ENCODE measurements around the gene AFF1. TPM values are rescaled to one million over a fixed set of nuclear protein-coding genes. Genes with fewer than 3 reads are reported as not detected.

The AFF1 gene
- total and polyA plus RNA-seq, 4 donors: 7.2 to 42.8 (median 21.5) TPM

DNA sequence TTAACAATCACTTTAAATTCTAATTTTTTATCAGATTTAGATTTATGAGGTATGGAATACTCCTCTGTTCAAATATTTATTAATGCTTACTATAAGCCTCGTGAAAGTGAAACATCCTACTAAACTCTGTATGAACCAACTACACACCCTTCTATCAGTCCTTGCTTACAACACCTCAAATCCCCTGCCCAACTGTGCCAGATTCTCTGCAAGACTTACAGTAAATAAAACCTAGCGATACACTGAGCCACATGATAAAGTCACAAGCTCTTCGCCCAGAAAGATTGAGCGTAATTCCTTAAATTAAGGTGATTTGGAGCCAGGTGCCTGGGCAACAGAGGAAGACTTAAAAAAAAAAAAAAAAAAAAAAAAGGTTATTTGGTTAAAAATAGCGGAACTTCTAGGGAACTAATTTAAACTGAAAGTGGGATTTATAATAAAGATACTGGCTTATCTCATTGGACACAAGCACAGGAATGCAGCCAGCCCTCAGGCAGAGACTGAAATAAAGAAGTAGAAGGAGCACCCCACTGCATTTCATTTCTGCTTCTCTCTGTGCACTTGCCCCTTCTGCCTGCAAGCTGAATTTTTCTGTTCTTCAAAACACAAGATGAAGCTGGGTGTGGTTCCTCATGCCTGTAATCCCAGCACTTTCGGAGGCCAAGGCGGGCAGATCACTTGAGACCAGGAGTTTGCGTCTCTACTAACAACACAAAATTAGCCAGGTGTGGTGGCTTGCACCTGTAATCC is 25.1 kb upstream of the AFF1 start:
- Histone ChIP-seq H3K4me3 (ENCODE audit: low read depth in 1 of 3, low read length in 3 of 3) (no peak overlapping the region), H3K27ac (ENCODE audit: low read depth in 1 of 2, low read length in 2 of 2) (no peak overlapping the region), H3K27me3 (ENCODE audit: control insufficient read depth in 4 of 4, insufficient read depth in 4 of 4, low read length in 3 of 4) (no peaks in the 10 kb centered on the region), H3K9me3 (ENCODE audit: control insufficient read depth in 4 of 4, low read length in 3 of 4) (no peaks in the 10 kb centered on the region), H3K36me3 (ENCODE audit: control insufficient read depth in 4 of 4, insufficient read depth in 3 of 4, low read depth in 1 of 4, low read length in 3 of 4) (no peaks in the 10 kb centered on the region), H3K9ac (ENCODE audit: low read depth in 1 of 2, low read length in 2 of 2) (no peak overlapping the region), H3K4me1 (ENCODE audit: control insufficient read depth in 4 of 4, insufficient read depth in 4 of 4, low read length in 3 of 4) (peaks cover 0 to under 1% (median 0%) of the 10 kb centered on the region in 4 donors)
- TF ChIP-seq, protein P1, sequence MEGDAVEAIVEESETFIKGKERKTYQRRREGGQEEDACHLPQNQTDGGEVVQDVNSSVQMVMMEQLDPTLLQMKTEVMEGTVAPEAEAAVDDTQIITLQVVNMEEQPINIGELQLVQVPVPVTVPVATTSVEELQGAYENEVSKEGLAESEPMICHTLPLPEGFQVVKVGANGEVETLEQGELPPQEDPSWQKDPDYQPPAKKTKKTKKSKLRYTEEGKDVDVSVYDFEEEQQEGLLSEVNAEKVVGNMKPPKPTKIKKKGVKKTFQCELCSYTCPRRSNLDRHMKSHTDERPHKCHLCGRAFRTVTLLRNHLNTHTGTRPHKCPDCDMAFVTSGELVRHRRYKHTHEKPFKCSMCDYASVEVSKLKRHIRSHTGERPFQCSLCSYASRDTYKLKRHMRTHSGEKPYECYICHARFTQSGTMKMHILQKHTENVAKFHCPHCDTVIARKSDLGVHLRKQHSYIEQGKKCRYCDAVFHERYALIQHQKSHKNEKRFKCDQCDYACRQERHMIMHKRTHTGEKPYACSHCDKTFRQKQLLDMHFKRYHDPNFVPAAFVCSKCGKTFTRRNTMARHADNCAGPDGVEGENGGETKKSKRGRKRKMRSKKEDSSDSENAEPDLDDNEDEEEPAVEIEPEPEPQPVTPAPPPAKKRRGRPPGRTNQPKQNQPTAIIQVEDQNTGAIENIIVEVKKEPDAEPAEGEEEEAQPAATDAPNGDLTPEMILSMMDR (IDR thresholded peaks at IDR 0.05; ENCODE audit: low read depth, low read length, missing input control): no peak
- TF ChIP-seq, protein P2, sequence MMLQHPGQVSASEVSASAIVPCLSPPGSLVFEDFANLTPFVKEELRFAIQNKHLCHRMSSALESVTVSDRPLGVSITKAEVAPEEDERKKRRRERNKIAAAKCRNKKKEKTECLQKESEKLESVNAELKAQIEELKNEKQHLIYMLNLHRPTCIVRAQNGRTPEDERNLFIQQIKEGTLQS (IDR thresholded peaks at IDR 0.05): no peak
- no peak for DNase-seq (ENCODE audit: low spot score)
- 87% methylated on average over 8 of the region's 8 CpGs for WGBS

DNA sequence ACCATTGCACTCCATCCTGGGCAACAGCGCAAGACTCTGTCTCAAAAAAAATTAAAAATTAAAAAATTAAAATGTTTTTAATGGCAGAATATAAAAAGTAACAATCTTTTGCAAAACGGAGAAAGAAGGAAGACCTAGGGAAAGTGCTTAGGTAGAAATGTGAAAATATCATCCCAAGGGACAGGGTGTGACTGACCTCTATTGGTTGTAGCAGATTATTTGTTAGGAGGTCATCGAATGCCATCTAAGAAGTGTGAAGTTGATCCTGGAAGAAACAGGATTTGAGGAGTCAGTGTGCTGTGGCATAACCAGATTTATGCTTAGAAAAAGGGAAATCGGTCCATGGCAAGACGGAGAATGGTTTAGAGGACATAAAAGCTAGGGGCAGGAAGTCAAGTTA is 24.4 kb upstream of the AFF1 start:
- Histone ChIP-seq H3K9ac (ENCODE audit: low read depth in 1 of 2, low read length in 2 of 2) (no peak overlapping the region), H3K27ac (ENCODE audit: low read depth in 1 of 2, low read length in 2 of 2) (no peak overlapping the region), H3K36me3 (ENCODE audit: control insufficient read depth in 4 of 4, insufficient read depth in 3 of 4, low read depth in 1 of 4, low read length in 3 of 4) (no peaks in the 10 kb centered on the region), H3K4me3 (ENCODE audit: low read depth in 1 of 3, low read length in 3 of 3) (no peak overlapping the region), H3K9me3 (ENCODE audit: control insufficient read depth in 4 of 4, low read length in 3 of 4) (no peaks in the 10 kb centered on the region), H3K27me3 (ENCODE audit: control insufficient read depth in 4 of 4, insufficient read depth in 4 of 4, low read length in 3 of 4) (no peaks in the 10 kb centered on the region), H3K4me1 (ENCODE audit: control insufficient read depth in 4 of 4, insufficient read depth in 4 of 4, low read length in 3 of 4) (no peaks in the 10 kb centered on the region)
- 87% methylated on average over 5 of the region's 5 CpGs for WGBS
- DNase-seq (ENCODE audit: low spot score): no peak
- TF ChIP-seq JUND (IDR thresholded peaks at IDR 0.05): no peak
- TF ChIP-seq SP1 (IDR thresholded peaks at IDR 0.05): no peak
- no peak for TF ChIP-seq HNF4A (conservative IDR thresholded peaks at IDR 0.05)
- TF ChIP-seq YY1 (IDR thresholded peaks at IDR 0.05): no peak
- TF ChIP-seq HNF4G (IDR thresholded peaks at IDR 0.05): no peak
- TF ChIP-seq GABPA (IDR thresholded peaks at IDR 0.05 in 1 of 2, conservative IDR thresholded peaks at IDR 0.05 in 1 of 2): no peak

DNA sequence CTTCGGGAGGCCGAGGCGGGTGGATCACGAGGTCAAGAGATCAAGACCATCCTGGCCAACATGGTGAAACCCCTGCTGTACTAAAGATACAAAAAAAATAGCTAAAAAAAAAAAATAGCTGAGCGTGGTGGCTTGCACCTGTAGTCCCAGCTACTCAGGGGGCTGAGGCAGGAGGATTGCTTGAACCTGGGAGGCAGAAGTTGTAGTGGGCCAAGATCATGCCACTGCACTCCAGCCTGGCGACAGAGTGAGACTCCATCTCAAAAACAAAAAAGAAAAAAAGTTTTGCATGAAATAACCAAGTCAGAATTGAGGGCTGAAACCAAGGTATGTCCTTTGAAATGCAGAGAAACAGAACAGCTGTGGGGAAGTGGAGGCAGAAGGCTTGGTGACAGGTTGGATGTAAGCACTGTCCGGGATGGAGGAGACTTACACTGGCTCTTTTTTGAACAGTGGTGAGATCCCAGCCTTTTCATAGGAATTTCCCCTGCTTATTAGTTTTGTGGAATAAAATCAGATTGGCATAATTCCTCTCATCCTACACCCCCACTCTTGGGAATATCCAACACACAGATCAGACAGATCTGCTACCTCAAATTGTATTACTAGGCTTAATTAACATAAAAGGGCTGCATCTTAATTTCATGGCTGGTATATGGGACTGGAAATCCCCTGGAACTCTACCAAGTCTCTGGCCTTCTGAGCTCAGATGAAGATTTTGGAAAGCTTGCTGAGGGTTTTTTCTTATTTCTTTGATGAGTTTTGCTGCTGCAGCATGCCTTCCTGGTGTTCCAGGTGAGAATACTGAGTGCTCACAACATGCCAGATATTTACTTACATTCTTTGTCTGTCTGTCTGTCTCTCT is 23.8 kb upstream of the AFF1 start:
- H3K9me3 ChIP-seq (ENCODE audit: control insufficient read depth in 4 of 4, low read length in 3 of 4): no peaks in the 10 kb centered on the region
- H3K4me3 ChIP-seq (ENCODE audit: low read depth in 1 of 3, low read length in 3 of 3): no peak overlapping the region
- H3K36me3 ChIP-seq (ENCODE audit: control insufficient read depth in 4 of 4, insufficient read depth in 3 of 4, low read depth in 1 of 4, low read length in 3 of 4): no peaks in the 10 kb centered on the region
- H3K27ac ChIP-seq (ENCODE audit: low read depth in 1 of 2, low read length in 2 of 2): no peak overlapping the region
- DNase-seq (ENCODE audit: low spot score): no peak
- no peak overlapping the region for H3K9ac ChIP-seq (ENCODE audit: low read depth in 1 of 2, low read length in 2 of 2)
- no peaks in the 10 kb centered on the region for H3K4me1 ChIP-seq (ENCODE audit: control insufficient read depth in 4 of 4, insufficient read depth in 4 of 4, low read length in 3 of 4)
- no peaks in the 10 kb centered on the region for H3K27me3 ChIP-seq (ENCODE audit: control insufficient read depth in 4 of 4, insufficient read depth in 4 of 4, low read length in 3 of 4)
- 89% methylated on average over 7 of the region's 7 CpGs for WGBS
- TF ChIP-seq SP1 (IDR thresholded peaks at IDR 0.05) (no peak), GABPA (IDR thresholded peaks at IDR 0.05 in 1 of 2, conservative IDR thresholded peaks at IDR 0.05 in 1 of 2) (no peak), TAF1 (conservative IDR thresholded peaks at IDR 0.05) (no peak), HNF4G (IDR thresholded peaks at IDR 0.05) (no peak), NR2F2 (IDR thresholded peaks at IDR 0.05) (no peak), FOXA2 (IDR thresholded peaks at IDR 0.05) (no peak), RAD21 (IDR thresholded peaks at IDR 0.05) (no peak), JUND (IDR thresholded peaks at IDR 0.05) (no peak), FOXA1 (IDR thresholded peaks at IDR 0.05) (no peak), YY1 (IDR thresholded peaks at IDR 0.05) (no peak), HNF4A (conservative IDR thresholded peaks at IDR 0.05) (no peak), RXRA (IDR thresholded peaks at IDR 0.05) (no peak), EGR1 (IDR thresholded peaks at IDR 0.05; ENCODE audit: low read depth in 2 of 2) (no peak)
- TF ChIP-seq, protein P3, sequence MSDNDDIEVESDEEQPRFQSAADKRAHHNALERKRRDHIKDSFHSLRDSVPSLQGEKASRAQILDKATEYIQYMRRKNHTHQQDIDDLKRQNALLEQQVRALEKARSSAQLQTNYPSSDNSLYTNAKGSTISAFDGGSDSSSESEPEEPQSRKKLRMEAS (IDR thresholded peaks at IDR 0.05): no peak
- TF ChIP-seq, protein P2 (IDR thresholded peaks at IDR 0.05): no peak
- TF ChIP-seq, protein P4, sequence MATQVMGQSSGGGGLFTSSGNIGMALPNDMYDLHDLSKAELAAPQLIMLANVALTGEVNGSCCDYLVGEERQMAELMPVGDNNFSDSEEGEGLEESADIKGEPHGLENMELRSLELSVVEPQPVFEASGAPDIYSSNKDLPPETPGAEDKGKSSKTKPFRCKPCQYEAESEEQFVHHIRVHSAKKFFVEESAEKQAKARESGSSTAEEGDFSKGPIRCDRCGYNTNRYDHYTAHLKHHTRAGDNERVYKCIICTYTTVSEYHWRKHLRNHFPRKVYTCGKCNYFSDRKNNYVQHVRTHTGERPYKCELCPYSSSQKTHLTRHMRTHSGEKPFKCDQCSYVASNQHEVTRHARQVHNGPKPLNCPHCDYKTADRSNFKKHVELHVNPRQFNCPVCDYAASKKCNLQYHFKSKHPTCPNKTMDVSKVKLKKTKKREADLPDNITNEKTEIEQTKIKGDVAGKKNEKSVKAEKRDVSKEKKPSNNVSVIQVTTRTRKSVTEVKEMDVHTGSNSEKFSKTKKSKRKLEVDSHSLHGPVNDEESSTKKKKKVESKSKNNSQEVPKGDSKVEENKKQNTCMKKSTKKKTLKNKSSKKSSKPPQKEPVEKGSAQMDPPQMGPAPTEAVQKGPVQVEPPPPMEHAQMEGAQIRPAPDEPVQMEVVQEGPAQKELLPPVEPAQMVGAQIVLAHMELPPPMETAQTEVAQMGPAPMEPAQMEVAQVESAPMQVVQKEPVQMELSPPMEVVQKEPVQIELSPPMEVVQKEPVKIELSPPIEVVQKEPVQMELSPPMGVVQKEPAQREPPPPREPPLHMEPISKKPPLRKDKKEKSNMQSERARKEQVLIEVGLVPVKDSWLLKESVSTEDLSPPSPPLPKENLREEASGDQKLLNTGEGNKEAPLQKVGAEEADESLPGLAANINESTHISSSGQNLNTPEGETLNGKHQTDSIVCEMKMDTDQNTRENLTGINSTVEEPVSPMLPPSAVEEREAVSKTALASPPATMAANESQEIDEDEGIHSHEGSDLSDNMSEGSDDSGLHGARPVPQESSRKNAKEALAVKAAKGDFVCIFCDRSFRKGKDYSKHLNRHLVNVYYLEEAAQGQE (IDR thresholded peaks at IDR 0.05): no peak
- TF ChIP-seq, protein P1 (IDR thresholded peaks at IDR 0.05; ENCODE audit: low read depth, low read length, missing input control): no peak

All from liver (tissue), 9 donors.